GM04504 (cell line): Measurements from ENCODE around the gene TANC1.
A peak's percentile ranks its signal among the peaks of the same experiment; 100 is the strongest.

ENCODE experiments used
- DNase-seq: peaks from one replicate; pipeline ENCODE4 v3.0.0-alpha.2; 2012; ENCODE audit warnings: low read depth

The TANC1 gene

DNA sequence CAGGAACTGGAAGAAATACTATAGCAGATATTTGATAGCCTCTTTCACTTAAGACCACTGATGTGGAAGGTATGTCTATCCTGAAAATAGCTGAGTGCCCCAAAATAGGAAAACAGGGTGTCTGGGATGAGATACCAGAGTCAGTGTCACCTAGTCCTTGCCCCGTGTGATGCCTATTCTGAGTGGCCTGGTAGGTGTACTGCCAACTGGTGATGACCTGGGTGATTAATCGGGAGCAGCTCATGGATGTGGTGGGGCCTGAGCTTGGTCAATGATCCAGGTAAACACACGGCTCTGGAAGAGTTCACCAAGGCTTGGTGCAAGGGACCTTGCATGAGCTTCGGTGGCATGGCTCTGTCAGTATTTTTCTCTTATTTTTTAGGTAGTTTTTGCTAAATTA is 95.2 kb downstream of the TANC1 start:
- DNase-seq = no peak

DNA sequence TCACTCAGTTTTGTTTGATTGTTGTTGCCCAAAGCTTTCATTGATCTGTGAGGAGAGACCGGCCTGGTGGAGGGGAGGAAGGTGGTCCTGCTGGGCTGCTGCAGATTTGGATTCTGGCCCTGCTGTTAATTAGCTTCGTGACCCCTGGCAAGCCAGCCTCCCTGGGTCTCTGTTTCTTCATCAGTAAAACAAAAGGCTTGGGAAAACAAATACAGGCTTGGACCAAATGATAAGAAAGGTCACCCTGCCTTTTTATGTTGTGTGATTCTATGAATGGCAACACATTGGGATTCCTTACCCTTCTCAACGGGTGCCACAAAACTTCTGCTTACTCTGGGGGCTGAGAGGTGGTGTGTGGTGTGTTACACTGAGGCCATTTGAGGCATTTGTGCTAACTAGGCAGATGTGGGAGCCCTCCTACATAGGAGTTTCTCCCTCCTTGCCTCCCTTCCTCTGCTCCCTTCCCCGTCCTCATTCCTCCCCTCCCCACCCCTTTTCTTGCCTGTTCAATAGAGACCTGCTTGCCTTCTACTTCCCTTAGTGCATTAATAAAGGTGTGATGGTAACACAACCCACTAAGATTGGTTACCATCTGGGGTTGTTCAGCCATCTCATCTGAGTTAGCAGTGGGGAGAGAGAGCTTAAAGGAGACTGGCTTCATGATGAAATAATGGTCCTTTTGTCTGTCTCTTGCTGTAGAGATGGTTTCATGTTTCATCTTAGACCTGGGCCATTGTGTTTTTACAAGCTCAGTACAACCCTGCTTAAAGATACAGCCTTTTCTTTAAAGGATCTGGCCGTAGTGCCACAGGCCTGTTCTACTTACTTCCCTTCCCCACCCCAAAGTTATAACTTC is 96.2 kb downstream of the TANC1 start:
- no peak for DNase-seq

DNA sequence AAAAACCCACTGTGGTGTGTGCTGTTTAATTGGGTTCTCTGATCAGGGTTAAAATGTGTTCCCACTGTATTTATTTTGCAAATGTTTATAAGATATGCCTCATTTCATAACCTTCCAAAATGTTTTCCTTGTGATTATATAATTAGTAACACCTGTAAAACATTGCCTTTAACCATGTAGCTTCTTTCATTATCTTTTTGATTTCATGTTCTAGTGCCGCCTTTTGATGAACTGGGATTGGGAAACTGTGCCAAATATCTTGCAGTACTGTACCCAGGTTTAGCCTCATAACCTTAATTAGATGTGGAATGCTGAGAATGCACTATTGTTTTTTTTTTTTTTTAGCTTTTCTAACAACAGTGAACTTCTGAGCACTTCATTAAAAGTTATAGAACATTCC is 96.9 kb downstream of the TANC1 start:
- DNase-seq = no peak

DNA sequence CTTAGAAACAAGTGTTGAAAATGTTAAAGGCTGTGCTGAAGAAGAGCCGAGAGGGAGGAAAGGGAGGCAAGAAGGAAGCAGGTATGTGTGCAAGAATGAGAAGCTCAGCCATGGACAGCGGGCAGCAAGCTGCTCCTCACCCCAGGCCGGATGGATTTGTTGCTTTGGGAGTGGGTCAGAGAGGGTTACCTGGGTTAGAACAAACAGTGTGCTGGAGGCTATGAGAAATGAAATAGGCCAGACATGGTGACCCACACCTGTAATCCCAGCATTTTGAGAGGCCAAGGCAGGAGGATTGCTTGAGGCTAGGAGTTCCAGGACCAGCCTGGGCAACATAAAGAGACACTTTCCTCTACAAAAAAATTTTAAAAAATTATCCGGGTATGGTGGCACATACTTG is 97.5 kb downstream of the TANC1 start:
- no peak for DNase-seq

DNA sequence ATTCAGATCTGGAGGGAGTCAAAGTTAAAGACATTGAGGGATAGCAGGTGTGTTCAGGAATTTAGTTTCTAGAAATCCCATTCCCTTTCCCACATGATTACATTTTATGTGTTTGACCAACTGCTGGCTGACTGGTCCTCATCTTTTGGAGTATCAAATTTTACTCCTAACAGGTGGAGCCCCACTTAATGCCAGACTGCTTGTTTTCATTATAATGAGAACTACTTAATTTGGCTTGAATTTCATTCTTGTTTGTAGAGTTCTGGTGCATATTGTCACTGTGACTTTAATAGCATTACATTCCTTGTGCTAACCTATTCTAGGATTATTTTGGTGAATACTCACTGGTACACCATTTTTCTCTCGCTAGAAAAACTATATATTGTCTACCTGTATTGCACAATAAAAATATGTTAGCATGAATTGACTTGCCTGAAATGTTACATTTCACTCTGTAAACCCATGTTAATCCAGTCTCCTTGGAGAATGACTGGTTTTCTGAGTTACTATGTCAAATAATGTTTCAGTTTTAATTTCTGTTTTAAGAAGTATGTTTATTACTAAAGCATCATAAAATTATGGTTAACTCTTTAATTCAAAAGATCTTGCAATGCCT is 98.2 kb downstream of the TANC1 start:
- no peak for DNase-seq

DNA sequence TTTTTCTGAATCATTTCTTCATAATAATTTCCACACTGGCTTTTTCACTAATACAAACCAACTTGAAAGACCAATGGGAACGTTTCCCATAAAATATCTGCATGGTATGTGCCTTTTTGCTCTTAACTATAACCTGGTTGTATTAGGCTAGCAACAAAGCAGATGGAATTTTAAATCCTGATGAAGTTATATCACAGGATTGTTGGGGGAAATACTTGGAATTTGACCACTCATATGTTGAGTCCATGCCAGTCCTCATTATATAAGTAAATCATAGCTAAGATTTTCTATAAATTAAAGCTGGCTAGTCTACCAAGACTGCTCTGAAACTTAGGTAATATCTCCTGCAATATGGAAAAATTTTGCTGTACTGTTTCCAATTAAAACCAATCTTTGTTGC is 99.5 kb downstream of the TANC1 start:
- DNase-seq = no peak

DNA sequence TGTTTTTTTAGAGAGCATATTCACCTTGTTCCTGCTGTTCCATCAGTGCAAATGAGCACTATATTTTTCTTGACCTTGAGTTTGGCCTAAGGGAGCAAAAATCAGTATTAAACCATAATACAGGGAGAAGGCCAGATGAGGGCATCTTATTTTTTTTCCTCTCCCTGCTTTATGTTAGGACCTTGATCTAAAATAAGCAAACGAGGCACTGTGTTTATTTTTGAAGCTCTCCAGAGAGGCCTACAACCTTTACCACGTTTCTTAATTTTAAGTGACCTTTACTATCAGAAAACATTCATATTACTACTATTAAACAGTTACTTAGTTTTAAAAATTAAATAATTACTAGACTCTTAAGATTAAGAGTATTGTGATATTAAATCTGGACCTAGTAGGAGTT is 100.8 kb downstream of the TANC1 start:
- no peak for DNase-seq

DNA sequence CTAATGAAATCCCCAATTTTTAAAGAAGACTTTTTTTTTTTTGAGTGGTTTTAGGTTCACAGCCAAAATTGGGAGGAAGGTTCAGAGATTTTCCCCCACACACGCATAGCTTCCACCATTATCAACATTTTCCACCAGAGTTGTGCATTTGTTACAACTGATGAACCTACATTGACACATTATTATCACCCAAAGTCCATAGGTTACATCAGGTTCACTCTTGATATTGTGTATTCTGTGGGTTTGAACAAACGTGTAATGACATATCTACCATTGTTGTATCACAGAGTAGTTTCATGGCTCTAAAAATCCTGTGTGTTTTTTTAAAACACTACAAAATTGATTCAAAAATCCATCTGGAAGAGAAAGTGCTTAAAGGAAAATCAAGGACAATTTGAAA is 101.8 kb downstream of the TANC1 start:
- no peak for DNase-seq

DNA sequence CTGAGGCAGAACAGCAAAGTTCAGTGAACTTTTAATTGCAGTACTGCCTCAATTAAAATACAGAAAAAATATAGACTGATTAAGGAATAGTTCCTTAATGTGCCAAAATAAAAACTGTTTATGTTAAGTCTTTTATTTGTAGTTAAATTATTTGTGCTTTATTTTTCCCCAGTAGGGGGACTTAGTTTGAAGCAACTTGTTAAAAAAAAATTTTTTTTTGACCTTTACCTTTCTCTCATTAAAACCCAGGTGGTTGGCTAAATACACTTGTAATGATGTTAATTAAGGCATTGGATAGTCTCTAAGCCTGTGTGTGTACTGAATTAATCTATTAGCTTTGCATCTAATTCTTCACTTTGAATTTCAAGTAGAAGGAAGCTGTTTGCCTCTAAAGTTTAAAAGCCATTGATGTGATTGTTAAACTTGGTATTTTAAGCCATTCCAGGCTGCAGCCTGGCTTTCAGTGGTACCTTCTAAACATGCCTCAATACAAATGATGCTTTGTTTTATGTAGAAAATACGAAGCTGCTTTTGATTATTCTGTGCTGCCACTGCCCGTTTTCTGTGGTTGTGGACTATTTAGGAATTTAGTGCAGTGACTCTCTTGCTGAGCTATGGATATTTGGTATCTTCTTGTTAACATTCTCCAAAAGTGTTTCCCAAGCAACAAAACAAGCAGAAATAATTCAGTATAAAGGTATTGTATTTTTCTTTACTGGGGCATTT is 102.9 kb downstream of the TANC1 start:
- DNase-seq = peak; percentile 67

DNA sequence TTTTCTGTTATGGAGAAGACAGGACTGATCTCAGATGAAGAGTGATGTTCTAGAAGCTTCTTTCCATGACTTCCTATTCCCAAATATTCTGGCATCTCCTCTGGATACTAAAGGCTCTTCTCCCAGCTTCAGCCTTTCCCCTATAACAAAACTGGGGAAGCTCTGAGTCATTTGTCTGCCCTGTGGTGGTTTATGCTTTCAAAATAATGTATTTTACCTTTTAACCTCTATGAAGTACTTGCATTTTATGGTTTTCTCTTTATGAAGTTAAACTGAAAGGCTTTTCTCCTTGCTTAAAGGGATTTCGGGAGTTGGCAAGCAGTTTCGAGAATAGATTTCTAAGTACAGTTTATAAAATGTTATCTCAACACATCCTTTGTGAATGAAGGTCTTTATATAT is 104.4 kb downstream of the TANC1 start:
- no peak for DNase-seq

DNA sequence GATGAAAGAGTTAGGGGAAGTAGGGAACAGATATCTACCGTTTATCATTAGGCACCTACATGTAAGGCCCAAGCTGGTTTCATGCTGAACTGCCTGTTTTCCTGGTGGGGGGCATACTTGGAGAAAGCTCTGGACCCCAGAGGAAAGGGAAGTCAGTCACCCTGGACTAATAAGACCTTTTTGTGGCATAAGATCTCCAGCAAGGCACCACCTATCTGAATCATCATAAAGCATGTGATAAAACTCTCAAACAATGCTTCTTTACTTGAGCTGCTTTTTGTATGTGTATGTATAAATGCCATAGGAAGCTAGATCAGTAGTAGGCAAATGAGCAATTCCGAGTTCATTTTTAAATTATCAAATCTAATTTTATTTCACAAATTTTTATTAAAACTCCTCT is 104.8 kb downstream of the TANC1 start:
- no peak for DNase-seq

DNA sequence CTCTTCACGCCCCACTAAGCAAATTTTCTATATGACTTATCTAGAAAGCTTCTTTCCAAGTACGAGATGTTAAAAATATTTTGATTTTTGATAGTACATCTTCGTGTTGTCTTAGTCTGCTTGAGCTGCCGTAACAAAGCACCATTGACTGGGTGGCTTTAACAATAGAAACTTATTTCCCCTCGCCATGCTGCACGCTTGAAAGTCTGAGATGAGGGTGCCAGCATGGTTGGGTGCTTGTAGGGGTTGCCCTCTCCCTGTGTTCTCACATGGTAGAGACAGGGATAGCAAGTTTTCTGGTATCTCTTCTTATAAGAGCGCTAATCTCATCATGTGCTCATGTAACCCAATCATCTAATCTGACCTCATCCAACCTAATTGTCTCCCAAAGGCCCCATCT is 106.2 kb downstream of the TANC1 start:
- DNase-seq = no peak

DNA sequence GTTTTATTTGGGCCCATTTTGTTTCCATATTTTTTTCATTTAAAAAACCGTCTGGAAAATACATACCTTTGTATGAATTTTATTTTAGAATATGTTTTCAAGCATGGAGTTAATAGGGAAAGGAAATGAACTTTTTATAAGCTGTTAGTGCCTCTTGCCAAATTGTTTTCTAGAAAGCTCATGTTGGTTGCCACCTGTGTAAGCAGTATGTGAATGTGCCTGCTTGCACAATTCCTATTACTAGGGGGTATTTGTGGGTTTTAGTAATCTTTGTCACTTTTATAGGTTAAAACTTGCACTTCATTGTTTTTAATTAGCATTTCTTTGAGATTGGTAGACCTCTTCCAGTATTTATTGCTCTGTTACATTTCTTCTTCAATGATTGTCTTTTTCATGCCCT is 107.3 kb downstream of the TANC1 start:
- DNase-seq = no peak

DNA sequence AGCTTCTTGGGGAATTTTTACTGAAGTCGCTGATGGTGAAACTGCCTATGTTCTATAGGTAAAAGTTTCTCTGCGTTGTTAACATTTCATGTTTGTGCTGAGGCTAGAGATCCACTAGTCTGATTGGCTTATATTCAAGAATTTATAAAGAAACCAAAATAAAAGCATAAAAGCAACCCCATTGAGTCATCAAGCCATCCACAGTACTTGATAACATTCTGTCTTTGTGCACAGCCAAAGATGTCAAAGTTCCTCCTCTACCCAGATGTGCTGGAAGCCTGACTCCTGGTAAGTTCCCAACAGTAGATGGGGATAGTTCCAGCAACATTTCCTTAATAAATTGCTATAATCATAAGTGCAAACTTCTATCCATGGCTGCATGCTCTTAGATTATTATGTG is 107.8 kb downstream of the TANC1 start:
- DNase-seq = peak; percentile 60

DNA sequence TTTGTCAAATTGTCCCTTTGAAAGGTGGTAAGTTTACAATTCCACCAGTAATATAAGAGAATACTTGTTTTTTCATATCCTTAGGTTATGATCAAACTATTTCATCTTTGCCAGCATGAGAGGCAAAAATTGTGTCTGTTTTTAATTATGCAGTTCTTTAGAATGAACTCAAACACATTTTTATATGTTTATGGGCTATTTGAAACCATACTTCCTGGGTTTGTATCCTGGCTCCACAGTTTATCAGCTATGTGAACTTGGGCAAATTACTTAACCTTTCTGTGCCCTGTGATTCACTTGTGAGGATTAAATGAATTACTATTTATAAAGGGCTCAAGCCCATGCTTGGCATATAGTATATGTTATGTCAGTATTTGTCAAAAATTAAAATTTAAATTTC is 109.4 kb downstream of the TANC1 start:
- no peak for DNase-seq

DNA sequence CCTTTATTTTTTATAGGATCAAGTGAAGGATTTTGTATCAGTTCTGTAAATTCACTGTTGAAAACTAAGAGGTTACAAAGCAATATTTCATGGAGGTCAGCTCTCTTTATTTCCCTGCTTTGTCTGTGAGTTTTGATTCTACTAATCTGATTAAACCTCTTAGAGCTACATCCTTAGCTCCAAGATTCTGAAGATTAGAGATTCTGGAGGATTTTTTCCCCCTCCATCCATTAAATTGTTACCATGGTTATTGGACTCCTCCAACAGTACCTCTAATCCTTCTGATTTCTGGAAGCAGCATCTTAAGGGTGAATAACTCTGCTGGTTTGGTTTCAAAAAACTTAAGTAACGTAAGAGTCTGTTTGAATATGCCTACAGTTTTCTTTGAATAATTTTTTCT is 110.0 kb downstream of the TANC1 start:
- no peak for DNase-seq

DNA sequence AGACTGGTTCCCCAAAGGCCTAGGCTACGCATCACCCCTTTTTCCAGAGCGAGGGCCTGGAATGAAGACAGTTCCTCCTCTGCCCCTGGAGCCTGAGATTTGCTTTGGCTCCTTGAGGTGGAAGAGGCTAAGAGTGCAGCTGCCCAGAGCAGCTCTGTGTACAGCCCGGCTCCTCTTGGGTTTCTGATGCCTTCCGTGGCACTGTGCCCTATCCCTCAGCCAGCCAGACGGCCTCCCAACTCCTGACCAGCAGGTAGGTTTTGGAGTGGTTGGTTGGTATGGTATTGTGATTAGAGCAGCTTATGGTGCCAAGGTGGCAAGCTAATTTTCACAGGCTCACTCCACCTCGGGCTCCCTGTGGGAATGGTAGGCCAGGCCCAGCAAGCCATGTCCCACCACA is 112.2 kb downstream of the TANC1 start:
- no peak for DNase-seq

DNA sequence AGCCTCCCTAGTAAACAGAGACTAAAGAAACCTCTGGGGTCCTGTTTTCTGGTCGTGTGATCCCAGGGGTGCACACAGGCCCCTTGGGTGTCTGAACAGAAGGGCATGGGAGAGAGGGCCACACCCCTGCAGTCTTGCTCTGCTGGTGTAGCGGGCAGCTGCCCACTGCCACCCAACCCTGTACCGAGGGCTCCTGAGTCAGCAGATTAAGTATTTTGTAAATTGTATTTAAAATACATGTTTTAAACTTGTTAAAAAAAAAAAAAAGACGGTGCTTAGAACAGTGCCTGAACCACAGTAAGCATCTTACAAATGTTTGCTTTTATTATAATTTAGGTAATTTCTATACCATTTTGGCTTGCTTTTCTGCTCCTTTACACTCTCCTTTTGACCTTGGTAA is 113.7 kb downstream of the TANC1 start:
- DNase-seq = no peak

DNA sequence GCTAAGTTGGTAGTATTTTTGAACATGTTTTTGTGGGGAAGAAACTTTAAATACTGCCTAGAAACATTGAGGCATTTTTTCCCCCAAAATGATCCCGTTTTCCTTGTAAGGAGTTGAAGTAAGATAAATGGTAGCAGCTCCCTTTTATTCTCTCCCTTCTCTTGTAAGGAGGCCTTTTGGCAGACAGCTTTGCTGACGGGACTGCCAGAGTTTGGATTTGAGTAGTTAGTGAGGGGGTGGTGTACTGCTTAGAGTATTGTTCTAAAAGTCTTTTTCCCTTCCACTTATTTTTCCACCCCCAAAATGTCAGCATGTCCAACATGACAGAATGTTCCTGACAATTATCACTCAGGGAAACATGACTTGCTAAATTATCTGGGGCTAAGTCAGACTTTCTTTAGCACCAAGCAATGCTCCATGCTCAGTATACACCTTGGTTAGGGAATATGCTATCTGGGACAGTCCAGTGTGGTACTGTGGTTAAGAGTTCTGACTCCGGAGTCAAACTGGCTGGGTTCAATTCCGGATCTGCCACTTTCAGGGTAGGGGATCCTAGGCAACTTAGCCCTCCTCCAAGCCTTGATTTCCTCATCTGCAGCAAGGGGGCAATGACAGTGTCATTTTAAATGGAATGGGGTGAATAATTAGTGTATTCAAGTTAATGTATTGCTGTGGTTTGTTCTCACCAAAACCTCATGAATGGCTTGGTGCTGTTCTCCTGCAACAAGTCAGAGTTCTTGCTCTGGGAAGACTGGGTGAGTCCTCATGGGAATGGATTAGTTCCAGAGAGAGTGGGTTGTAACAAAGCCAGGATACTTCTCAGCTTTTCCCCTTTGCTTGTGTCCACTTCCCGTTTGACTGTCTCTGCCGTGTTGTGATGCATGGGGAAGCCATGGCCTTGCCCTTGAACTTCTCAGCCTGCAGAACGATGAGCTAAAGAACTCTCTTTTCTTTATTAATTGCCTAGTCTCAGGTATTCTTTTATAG is 116.2 kb downstream of the TANC1 start:
- DNase-seq = peak; percentile 63

DNA sequence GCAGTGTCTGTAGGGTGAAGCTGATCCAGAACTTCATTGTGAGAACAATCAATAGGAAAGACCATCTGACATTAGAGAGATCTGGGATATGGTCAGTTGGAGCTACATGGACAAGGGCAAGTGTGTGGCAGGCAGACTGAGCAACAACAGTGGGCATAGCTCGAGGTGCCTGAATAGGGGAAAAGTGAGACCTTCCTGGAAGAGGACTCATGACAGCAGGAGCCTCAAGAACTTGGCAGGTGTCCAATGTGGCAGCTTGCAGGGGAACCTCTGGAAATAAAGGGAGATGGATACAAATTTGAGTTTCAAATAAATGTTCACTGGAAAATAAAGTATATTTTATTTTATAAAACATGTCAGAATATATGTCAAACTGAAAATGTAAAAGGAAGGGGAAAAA is 117.9 kb downstream of the TANC1 start:
- DNase-seq = no peak

DNA sequence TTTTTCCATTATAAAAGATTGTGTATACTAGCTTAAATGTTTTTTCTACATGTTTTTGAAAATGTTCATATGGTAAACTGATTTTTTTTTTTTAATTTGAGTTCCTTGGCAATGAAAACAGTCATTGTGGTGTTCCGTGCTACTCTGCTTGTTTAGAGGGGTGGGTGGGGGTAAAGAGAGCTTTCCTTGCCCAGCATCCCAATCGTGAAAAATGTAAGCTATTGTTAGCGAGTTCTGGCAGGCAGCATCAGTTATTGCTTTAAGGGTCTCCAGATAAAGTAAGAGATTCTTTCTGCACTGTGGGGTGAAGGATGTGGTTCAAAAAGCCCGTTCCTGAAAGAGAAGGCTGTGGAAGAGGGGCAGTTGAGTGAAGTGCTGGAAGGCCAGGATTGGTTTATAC is 118.4 kb downstream of the TANC1 start:
- no peak for DNase-seq

DNA sequence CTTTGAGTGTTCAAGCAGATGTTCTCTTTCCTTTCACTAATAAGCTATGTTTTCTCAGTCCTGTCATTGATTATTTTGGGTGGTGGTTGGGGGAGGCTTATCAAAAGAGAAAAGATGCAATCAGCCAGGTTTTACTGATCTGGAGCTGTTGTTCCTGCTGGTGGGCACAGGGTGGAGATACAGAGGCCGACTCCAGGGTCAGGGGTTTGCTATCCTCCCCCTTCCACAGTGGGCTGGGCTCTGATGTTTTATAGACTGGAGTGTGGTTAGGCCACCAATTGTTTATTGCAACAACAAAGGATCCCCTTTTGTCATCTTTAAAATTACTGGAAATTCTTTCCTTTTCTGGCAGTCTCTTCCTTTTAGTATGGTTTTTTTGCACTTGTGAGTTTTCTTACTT is 120.5 kb downstream of the TANC1 start:
- DNase-seq = no peak
